Measurements from ENCODE around the gene HOXD4.

HOXD4 gene

DNA sequence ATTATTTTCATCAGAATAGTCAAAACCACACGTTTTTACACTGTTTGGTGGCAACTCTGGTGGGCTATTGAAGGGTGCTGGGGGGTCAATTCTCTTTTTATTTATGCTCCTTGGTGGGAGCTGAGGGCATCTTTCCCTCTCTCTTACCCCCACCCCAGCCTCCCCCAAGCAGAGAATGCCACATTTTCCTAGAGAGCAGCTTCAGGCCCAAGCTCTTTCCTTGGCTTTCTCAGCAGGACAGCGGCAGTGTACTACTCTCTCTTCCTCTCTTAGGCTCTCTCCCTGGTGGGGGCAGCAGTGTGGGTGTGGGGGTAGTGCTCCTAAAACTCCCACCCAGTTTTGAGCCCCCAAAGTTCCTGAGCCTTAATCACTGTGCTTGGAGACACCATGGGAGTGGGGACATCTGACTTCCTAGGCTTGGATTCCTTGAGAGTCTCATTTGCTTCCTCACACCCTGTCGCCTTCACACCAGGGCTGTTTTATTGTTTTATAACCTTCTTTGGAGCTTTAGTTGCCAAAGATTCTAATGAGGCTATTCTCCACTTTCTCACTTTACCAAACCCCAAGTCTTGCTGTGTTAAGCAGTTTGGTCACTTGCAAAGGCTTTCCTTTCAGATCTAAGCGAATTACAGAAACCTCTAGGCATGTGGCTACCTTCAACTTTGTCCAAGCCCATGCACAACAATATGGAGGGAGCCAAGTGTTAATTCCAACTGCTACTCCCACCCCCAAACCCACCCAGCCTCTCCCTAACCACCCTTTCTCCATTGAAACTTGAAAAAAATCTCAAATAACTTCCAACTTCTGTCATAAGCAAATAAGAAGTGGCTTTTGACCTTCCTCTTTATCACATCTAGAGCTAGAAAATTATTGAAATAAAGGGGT lies 6.0 kb upstream of the HOXD4 start:
- H3K36me3 Mint-ChIP-seq (ENCODE audit: low read depth): peaks cover 66% of the 10 kb centered on the region
- peaks cover 71% of the 10 kb centered on the region for H3K4me1 Mint-ChIP-seq
- peak overlapping the region; percentile 97 for H3K27ac Mint-ChIP-seq
- H3K27me3 Mint-ChIP-seq (ENCODE audit: low read depth, poor library complexity): peaks cover 2% of the 10 kb centered on the region
- TF ChIP-seq, protein P1, sequence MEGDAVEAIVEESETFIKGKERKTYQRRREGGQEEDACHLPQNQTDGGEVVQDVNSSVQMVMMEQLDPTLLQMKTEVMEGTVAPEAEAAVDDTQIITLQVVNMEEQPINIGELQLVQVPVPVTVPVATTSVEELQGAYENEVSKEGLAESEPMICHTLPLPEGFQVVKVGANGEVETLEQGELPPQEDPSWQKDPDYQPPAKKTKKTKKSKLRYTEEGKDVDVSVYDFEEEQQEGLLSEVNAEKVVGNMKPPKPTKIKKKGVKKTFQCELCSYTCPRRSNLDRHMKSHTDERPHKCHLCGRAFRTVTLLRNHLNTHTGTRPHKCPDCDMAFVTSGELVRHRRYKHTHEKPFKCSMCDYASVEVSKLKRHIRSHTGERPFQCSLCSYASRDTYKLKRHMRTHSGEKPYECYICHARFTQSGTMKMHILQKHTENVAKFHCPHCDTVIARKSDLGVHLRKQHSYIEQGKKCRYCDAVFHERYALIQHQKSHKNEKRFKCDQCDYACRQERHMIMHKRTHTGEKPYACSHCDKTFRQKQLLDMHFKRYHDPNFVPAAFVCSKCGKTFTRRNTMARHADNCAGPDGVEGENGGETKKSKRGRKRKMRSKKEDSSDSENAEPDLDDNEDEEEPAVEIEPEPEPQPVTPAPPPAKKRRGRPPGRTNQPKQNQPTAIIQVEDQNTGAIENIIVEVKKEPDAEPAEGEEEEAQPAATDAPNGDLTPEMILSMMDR (IDR thresholded peaks at IDR 0.05): no peak
- DNase-seq: no peak
- H3K9me3 Mint-ChIP-seq: no peaks in the 10 kb centered on the region
- peak overlapping the region; percentile 100 for H3K4me3 Mint-ChIP-seq

DNA sequence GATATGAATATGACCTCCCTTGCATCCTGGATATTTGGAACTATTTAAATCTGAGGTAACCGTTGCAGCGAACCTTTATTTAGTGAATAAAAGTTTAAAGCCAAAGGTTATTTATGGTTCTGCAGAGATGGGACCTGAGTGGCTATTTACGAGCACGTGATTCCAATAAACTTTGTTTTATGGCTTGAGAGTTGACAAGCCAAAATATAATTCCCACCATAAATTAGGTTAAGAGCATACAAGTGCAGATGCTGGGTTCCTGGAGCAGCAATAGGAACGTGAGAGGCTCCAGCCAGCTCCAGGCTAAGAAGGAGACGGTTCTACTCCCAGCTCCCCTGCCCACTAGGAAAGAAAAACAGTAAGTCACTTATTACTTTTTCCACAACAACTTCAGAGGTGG lies 5.2 kb upstream of the HOXD4 start:
- Mint-ChIP-seq H3K27ac (peak overlapping the region; percentile 97), H3K4me3 (peak overlapping the region; percentile 100), H3K9me3 (no peaks in the 10 kb centered on the region), H3K4me1 (peaks cover 75% of the 10 kb centered on the region), H3K27me3 (ENCODE audit: low read depth, poor library complexity) (peaks cover 2% of the 10 kb centered on the region), H3K36me3 (ENCODE audit: low read depth) (peaks cover 71% of the 10 kb centered on the region)
- TF ChIP-seq, protein P1 (IDR thresholded peaks at IDR 0.05): no peak
- DNase-seq: no peak

DNA sequence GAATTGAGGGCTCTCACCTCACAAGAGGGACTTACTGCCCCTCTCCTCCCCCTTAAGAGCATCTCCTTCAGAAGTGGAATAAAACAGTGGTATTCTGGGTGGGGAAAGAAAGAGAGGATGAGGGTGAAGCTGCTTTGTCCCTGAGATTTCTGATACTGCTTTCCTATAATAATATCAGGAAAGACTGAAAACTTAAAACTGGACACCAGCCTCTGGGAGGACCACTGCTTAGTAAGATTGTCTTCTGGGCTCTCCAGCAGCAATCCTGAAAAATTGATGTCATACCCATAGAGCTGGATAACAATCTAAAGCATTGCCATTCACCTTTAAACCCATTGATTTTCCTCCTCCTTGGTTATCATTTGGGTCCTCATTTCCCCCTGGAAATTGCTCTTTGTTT lies 4.7 kb upstream of the HOXD4 start:
- H3K27ac Mint-ChIP-seq: peak overlapping the region; percentile 97
- H3K4me1 Mint-ChIP-seq: peaks cover 73% of the 10 kb centered on the region
- peak overlapping the region; percentile 100 for H3K4me3 Mint-ChIP-seq
- no peak for DNase-seq
- H3K36me3 Mint-ChIP-seq (ENCODE audit: low read depth): peaks cover 70% of the 10 kb centered on the region
- no peaks in the 10 kb centered on the region for H3K9me3 Mint-ChIP-seq
- peaks cover under 1% of the 10 kb centered on the region for H3K27me3 Mint-ChIP-seq (ENCODE audit: low read depth, poor library complexity)
- TF ChIP-seq, protein P1 (IDR thresholded peaks at IDR 0.05): no peak

GRCh38 chr2:176147210-176147799 lies 4.0 kb upstream of the HOXD4 start:
- TF ChIP-seq, protein P1 (IDR thresholded peaks at IDR 0.05): no peak
- Mint-ChIP-seq H3K4me3 (peak overlapping the region; percentile 100), H3K27me3 (ENCODE audit: low read depth, poor library complexity) (no peaks in the 10 kb centered on the region), H3K4me1 (peaks cover 67% of the 10 kb centered on the region), H3K9me3 (no peaks in the 10 kb centered on the region), H3K36me3 (ENCODE audit: low read depth) (peaks cover 70% of the 10 kb centered on the region), H3K27ac (peak overlapping the region; percentile 97)
- DNase-seq: no peak

- peaks cover 66% of the 10 kb centered on the region for H3K4me1 Mint-ChIP-seq
- H3K4me3 Mint-ChIP-seq: peak overlapping the region; percentile 100
- H3K27ac Mint-ChIP-seq: peak overlapping the region; percentile 95
- no peak for DNase-seq
- no peaks in the 10 kb centered on the region for H3K9me3 Mint-ChIP-seq
- no peaks in the 10 kb centered on the region for H3K27me3 Mint-ChIP-seq (ENCODE audit: low read depth, poor library complexity)
- TF ChIP-seq, protein P1 (IDR thresholded peaks at IDR 0.05): no peak
- H3K36me3 Mint-ChIP-seq (ENCODE audit: low read depth): peaks cover 73% of the 10 kb centered on the region
Observed at GRCh38 chr2:176147800-176148496, 3.4 kb upstream of the HOXD4 start.
